ENCODE results near the gene TCF4. TPM values are rescaled to one million over a fixed set of nuclear protein-coding genes. Genes with fewer than 3 reads are reported as not detected.

The TCF4 gene
- total and polyA plus RNA-seq, 2 donors (not counting 1 experiment from before 2014, with no cell fraction given), result 68.5 to 353 TPM

DNA sequence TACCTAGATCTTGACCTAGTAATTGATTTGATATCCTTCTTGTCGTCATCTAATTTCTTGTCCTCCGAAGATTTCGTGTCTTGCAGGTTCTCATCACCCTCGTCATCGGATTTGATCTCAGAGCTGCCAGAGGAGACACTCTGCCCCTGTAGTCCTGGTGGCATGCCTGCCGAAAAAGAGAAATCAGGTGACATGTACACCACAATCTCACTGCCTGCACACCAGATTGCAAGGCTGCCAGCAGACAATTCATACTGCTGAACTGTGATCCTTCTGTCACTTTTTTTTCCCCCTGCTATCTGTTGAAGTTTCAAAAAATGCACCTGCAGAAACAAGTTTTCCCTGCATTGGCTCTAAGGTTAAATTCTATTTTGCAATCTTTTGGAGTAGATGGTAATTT is 355.5 kb downstream of the TCF4 start:
- ATAC-seq (ENCODE audit: low read depth), result no peak
- H3K27ac Mint-ChIP-seq, result peak overlapping the region; percentile 53
- no peaks in the 10 kb centered on the region for H3K27me3 Mint-ChIP-seq
- Histone ChIP-seq H3K4me1 (ENCODE audit: control insufficient read depth in 2 of 2, insufficient read depth in 2 of 2, low read length in 2 of 2) (peaks cover 10 to 17% of the 10 kb centered on the region in 2 donors), H3K27me3 (replicated peaks in 1 of 4; ENCODE audit: control extremely low read depth in 1 of 4, control insufficient read depth in 3 of 4, insufficient read depth in 4 of 4, low read length in 3 of 4) (no peaks in the 10 kb centered on the region), H3K4me3 (ENCODE audit: control extremely low read depth in 1 of 5, extremely low read depth in 1 of 5, insufficient read depth in 1 of 5, low read depth in 2 of 5, low read length in 4 of 5) (no peak overlapping the region), H4K20me1 (ENCODE audit: control insufficient read depth, insufficient read depth, low read length, poor library complexity, severe bottlenecking) (no peaks in the 10 kb centered on the region), H3K4me2 (replicated peaks; ENCODE audit: low read depth, low read length, poor library complexity, severe bottlenecking) (no peak overlapping the region), H2AFZ (ENCODE audit: insufficient read depth, low read depth, low read length, poor library complexity, severe bottlenecking) (no peak overlapping the region), H3K9me3 (ENCODE audit: control extremely low read depth in 1 of 3, control insufficient read depth in 2 of 3, insufficient read depth in 1 of 3, low read length in 2 of 3) (no peaks in the 10 kb centered on the region), H3K27ac (ENCODE audit: low read length in 2 of 2) (no peak overlapping the region), H3K36me3 (replicated peaks in 1 of 2; ENCODE audit: control extremely low read depth in 1 of 2, control insufficient read depth in 1 of 2, extremely low read depth in 1 of 2, insufficient read depth in 2 of 2, low read length in 1 of 2) (peaks cover 14 to 73% of the 10 kb centered on the region in 2 experiments), H3K9ac (ENCODE audit: low read length) (no peak overlapping the region), H3K79me2 (ENCODE audit: control insufficient read depth, insufficient read depth, low read length) (peaks cover 5% of the 10 kb centered on the region)
- no peak overlapping the region for H3K4me3 Mint-ChIP-seq
- DNase-seq, result no peak
- 94% methylated on average over 6 of the region's 6 CpGs for WGBS (ENCODE audit: insufficient coverage)
- TF ChIP-seq, protein P1, sequence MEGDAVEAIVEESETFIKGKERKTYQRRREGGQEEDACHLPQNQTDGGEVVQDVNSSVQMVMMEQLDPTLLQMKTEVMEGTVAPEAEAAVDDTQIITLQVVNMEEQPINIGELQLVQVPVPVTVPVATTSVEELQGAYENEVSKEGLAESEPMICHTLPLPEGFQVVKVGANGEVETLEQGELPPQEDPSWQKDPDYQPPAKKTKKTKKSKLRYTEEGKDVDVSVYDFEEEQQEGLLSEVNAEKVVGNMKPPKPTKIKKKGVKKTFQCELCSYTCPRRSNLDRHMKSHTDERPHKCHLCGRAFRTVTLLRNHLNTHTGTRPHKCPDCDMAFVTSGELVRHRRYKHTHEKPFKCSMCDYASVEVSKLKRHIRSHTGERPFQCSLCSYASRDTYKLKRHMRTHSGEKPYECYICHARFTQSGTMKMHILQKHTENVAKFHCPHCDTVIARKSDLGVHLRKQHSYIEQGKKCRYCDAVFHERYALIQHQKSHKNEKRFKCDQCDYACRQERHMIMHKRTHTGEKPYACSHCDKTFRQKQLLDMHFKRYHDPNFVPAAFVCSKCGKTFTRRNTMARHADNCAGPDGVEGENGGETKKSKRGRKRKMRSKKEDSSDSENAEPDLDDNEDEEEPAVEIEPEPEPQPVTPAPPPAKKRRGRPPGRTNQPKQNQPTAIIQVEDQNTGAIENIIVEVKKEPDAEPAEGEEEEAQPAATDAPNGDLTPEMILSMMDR (IDR thresholded peaks at IDR 0.05), result no peak
- TF ChIP-seq EZH2 (IDR thresholded peaks at IDR 0.05; ENCODE audit: borderline replicate concordance, insufficient read depth, low read depth, low read length, poor library complexity, severe bottlenecking), result no peak
- CTCF ChIA-PET, result interaction anchor here (0.5 to 4.5 kb wide), 8 partner anchors 9 to 478 kb away, joined by 3 to 67 read pairs (median 4); no protein-coding TSS in a partner anchor
- POLR2A ChIA-PET, result no interaction called here
- intact Hi-C loops (cut with micrococcal nuclease), result loop anchor here (10.0 kb wide), 1 partner anchor 138 kb away; no protein-coding TSS in a partner anchor
- H3K9me3 Mint-ChIP-seq (ENCODE audit: insufficient read depth), result no peaks in the 10 kb centered on the region
- H3K4me1 Mint-ChIP-seq, result peaks cover 33% of the 10 kb centered on the region

GRCh38 chr18:55229682-55230081 is 358.3 kb downstream of the TCF4 start:
- Histone ChIP-seq H3K9me3 (ENCODE audit: control extremely low read depth in 1 of 3, control insufficient read depth in 2 of 3, insufficient read depth in 1 of 3, low read length in 2 of 3) (no peaks in the 10 kb centered on the region), H3K4me1 (ENCODE audit: control insufficient read depth in 2 of 2, insufficient read depth in 2 of 2, low read length in 2 of 2) (peaks cover under 1% of the 10 kb centered on the region in 2 donors), H3K27ac (ENCODE audit: low read length in 2 of 2) (peak overlapping the region in 1 of 2 donors; percentile 5), H3K36me3 (replicated peaks in 1 of 2; ENCODE audit: control extremely low read depth in 1 of 2, control insufficient read depth in 1 of 2, extremely low read depth in 1 of 2, insufficient read depth in 2 of 2, low read length in 1 of 2) (peaks cover 18 to 86% of the 10 kb centered on the region in 2 experiments), H2AFZ (ENCODE audit: insufficient read depth, low read depth, low read length, poor library complexity, severe bottlenecking) (no peak overlapping the region), H3K79me2 (ENCODE audit: control insufficient read depth, insufficient read depth, low read length) (no peaks in the 10 kb centered on the region), H3K27me3 (replicated peaks in 1 of 4; ENCODE audit: control extremely low read depth in 1 of 4, control insufficient read depth in 3 of 4, insufficient read depth in 4 of 4, low read length in 3 of 4) (no peaks in the 10 kb centered on the region), H3K4me3 (ENCODE audit: control extremely low read depth in 1 of 5, extremely low read depth in 1 of 5, insufficient read depth in 1 of 5, low read depth in 2 of 5, low read length in 4 of 5) (no peak overlapping the region), H3K9ac (ENCODE audit: low read length) (no peak overlapping the region), H3K4me2 (replicated peaks; ENCODE audit: low read depth, low read length, poor library complexity, severe bottlenecking) (no peak overlapping the region), H4K20me1 (ENCODE audit: control insufficient read depth, insufficient read depth, low read length, poor library complexity, severe bottlenecking) (no peaks in the 10 kb centered on the region)
- CTCF ChIA-PET, result interaction anchor here (1.9 kb wide), 1 partner anchor 9 kb away, joined by 6 read pairs; no protein-coding TSS in a partner anchor
- ATAC-seq (ENCODE audit: low read depth) (no peak), DNase-seq (no peak)
- TF ChIP-seq, protein P1 (IDR thresholded peaks at IDR 0.05), result no peak
- no peak for TF ChIP-seq EZH2 (IDR thresholded peaks at IDR 0.05; ENCODE audit: borderline replicate concordance, insufficient read depth, low read depth, low read length, poor library complexity, severe bottlenecking)
- Mint-ChIP-seq H3K27ac (peak overlapping the region; percentile 20), H3K4me1 (peaks cover 8% of the 10 kb centered on the region), H3K9me3 (ENCODE audit: insufficient read depth) (no peaks in the 10 kb centered on the region), H3K27me3 (no peaks in the 10 kb centered on the region), H3K4me3 (no peak overlapping the region)
- WGBS (ENCODE audit: insufficient coverage), result 83% methylated on average over 3 of the region's 4 CpGs
- intact Hi-C loops (cut with micrococcal nuclease), result loop anchor here (10.0 kb wide), 1 partner anchor 135 kb away; no protein-coding TSS in a partner anchor
- POLR2A ChIA-PET, result no interaction called here

All from B cell (primary cell).